ENCODE measurements around the gene CAPZA1.
A peak's percentile ranks its signal among the peaks of the same experiment; 100 is the strongest.
"Not testable (repeated sequence)": the region's sequence is repeated elsewhere in the genome, so short reads cannot be mapped to it uniquely, and the experiment has no call there.

Gene CAPZA1

DNA sequence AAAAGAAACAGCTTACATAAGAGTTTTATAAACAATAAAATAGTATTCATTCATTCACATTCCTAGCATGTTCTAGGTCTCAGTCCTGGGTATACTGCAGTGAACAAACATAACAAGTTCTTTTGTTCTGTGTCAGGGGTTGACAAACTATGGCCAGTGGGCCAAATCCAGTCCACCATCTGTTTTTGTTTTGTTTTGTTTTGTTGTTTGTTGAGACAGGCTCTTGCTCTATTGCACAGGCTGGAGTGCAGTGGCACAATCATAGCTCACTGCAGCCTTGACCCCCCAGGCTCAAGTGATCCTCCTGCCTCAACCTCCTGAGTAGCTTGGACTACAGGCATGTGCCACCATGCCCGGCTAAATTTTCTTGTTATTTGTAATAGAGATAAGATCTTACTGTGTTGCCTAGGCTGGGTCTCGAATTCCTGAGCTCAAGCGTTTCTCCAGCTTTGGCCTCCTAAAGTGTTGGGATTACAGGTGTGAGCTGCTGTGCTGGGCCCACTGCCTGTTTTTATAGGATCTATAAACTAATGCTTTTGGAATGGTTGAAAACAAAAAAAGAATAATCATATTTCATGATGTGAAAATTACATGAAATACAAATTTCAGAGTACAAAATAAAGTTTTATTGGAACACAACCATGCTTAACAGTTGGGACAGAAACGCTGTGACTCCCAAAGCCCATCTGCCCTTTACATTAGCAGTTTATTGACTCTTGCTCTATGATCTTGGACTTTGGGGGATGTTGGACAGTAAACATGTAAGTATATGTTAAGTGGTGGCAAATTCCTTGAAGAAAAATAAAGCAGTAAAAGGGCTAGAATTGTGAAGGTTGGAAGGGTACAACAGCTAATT, 17.9 kb downstream of the CAPZA1 start (continued):
- TF ChIP-seq ZNF302 (tag by site-specific recombination; IDR thresholded peaks at IDR 0.05; ENCODE audit: low read depth) (no peak), IKZF3 (tag by site-specific recombination; IDR thresholded peaks at IDR 0.05) (0 out of 2 replicates have a peak, but pooled peaks have one; percentile 5)
- TF ChIP-seq, protein P1, sequence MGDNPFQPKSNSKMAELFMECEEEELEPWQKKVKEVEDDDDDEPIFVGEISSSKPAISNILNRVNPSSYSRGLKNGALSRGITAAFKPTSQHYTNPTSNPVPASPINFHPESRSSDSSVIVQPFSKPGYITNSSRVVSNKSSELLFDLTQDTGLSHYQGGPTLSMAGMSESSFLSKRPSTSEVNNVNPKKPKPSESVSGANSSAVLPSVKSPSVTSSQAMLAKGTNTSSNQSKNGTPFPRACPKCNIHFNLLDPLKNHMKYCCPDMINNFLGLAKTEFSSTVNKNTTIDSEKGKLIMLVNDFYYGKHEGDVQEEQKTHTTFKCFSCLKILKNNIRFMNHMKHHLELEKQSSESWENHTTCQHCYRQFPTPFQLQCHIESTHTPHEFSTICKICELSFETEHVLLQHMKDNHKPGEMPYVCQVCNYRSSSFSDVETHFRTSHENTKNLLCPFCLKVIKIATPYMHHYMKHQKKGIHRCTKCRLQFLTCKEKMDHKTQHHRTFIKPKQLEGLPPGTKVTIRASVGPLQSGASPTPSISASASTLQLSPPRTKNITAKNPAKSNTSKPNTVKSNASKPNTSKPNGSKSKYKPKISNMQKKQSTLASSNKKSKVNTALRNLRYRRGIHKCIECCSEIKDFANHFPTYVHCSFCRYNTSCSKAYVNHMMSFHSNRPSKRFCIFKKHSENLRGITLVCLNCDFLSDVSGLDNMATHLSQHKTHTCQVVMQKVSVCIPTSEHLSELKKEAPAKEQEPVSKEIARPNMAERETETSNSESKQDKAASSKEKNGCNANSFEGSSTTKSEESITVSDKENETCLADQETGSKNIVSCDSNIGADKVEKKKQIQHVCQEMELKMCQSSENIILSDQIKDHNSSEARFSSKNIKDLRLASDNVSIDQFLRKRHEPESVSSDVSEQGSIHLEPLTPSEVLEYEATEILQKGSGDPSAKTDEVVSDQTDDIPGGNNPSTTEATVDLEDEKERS (tag by site-specific recombination; IDR thresholded peaks at IDR 0.05), result no peak
- TF ChIP-seq, protein P2, sequence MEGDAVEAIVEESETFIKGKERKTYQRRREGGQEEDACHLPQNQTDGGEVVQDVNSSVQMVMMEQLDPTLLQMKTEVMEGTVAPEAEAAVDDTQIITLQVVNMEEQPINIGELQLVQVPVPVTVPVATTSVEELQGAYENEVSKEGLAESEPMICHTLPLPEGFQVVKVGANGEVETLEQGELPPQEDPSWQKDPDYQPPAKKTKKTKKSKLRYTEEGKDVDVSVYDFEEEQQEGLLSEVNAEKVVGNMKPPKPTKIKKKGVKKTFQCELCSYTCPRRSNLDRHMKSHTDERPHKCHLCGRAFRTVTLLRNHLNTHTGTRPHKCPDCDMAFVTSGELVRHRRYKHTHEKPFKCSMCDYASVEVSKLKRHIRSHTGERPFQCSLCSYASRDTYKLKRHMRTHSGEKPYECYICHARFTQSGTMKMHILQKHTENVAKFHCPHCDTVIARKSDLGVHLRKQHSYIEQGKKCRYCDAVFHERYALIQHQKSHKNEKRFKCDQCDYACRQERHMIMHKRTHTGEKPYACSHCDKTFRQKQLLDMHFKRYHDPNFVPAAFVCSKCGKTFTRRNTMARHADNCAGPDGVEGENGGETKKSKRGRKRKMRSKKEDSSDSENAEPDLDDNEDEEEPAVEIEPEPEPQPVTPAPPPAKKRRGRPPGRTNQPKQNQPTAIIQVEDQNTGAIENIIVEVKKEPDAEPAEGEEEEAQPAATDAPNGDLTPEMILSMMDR (tag by site-specific recombination; IDR thresholded peaks at IDR 0.05), result no peak
- TF ChIP-seq, protein P3, sequence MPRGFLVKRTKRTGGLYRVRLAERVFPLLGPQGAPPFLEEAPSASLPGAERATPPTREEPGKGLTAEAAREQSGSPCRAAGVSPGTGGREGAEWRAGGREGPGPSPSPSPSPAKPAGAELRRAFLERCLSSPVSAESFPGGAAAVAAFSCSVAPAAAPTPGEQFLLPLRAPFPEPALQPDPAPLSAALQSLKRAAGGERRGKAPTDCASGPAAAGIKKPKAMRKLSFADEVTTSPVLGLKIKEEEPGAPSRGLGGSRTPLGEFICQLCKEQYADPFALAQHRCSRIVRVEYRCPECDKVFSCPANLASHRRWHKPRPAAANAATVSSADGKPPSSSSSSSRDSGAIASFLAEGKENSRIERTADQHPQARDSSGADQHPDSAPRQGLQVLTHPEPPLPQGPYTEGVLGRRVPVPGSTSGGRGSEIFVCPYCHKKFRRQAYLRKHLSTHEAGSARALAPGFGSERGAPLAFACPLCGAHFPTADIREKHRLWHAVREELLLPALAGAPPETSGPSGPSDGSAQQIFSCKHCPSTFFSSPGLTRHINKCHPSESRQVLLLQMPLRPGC (tag by site-specific recombination; IDR thresholded peaks at IDR 0.05), result peak; percentile 54; the same call in 1 of the 2 replicates

DNA sequence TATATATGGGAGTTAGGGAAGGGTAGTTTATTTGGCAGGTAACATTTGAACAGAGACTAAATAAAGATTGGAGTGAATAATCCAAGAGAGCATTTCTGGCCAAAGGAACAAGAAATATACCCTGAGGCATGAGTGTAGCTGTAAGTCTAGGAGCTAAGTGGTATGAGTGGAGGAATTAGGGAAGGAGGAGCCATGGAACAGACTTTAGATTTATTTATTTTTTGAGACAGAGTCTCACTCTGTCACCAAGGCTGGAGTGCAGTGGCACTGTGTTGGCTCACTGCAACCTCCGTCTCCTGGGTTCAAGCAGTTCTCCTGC, 18.4 kb downstream of the CAPZA1 start:
- peaks cover 32% of the 10 kb centered on the region for H3K4me1 ChIP-seq (ENCODE audit: control insufficient read depth, insufficient read depth, low read length)
- ChIA-PET POLR2A (interaction anchor here (0.6 to 2.5 kb wide), 5 partner anchors 19 to 97 kb away, joined by 3 to 12 read pairs (median 4); partner anchors contain the start of genes CAPZA1, MOV10 and ST7L), CTCF (interaction anchor here (0.5 to 1.4 kb wide), 4 partner anchors 9 to 1582 kb away, joined by 3 to 7 read pairs (median 4); no protein-coding TSS in a partner anchor)
- peaks cover 0 to 3% of the 10 kb centered on the region in 2 experiments; a peak in 1 of 3 replicates for H3K36me3 ChIP-seq (ENCODE audit: control insufficient read depth in 2 of 2, insufficient read depth in 1 of 2, low read length in 2 of 2)
- H3K9me3 ChIP-seq (ENCODE audit: control insufficient read depth, insufficient read depth, low read depth, low read length), result no peaks in the 10 kb centered on the region
- TF ChIP-seq, protein P4, sequence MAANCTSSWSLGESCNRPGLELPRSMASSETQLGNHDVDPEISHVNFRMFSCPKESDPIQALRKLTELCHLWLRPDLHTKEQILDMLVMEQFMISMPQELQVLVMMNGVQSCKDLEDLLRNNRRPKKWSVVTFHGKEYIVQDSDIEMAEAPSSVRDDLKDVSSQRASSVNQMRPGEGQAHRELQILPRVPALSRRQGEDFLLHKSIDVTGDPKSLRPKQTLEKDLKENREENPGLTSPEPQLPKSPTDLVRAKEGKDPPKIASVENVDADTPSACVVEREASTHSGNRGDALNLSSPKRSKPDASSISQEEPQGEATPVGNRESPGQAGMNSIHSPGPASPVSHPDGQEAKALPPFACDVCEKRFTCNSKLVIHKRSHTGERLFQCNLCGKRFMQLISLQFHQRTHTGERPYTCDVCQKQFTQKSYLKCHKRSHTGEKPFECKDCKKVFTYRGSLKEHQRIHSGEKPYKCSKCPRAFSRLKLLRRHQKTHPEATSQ (tag by site-specific recombination; IDR thresholded peaks at IDR 0.05), result no peak
- peak; percentile 13; the same call in 1 of the 2 replicates for TF ChIP-seq WT1 (tag by site-specific recombination; IDR thresholded peaks at IDR 0.05)
- peak overlapping the region; percentile 38; the same call in 1 of the 2 replicates for H3K27ac ChIP-seq (ENCODE audit: extremely low read depth, low read depth, low read length)
- H3K4me3 ChIP-seq (ENCODE audit: low read depth, low read length), result no peak overlapping the region

DNA sequence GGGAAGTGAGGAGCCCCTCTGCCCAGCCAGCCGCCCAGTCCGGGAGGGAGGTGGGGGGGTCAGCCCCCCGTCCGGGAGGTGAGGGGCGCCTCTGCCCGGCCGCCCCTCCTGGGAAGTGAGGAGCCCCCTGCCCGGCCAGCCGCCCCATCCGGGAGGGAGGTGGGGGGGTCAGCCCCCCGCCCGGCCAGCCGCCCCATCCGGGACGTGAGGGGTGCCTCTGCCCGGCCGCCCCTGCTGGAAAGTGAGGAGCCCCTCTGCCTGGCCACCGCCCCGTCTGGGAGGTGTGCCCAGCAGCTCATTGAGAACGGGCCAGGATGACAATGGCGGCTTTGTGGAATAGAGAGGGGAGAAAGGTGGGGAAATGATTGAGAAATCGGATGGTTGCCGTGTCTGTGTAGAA, 20.8 kb downstream of the CAPZA1 start:
- Histone ChIP-seq H3K36me3 (ENCODE audit: control insufficient read depth in 2 of 2, insufficient read depth in 1 of 2, low read length in 2 of 2) (peaks cover 3 to 10% of the 10 kb centered on the region in 2 experiments; a peak in 2 of 3 replicates), H3K4me1 (ENCODE audit: control insufficient read depth, insufficient read depth, low read length) (peaks cover 18% of the 10 kb centered on the region)
- CTCF ChIA-PET; H3K27ac ChIP-seq (ENCODE audit: extremely low read depth, low read depth, low read length); H3K9me3 ChIP-seq (ENCODE audit: control insufficient read depth, insufficient read depth, low read depth, low read length); H3K4me3 ChIP-seq (ENCODE audit: low read depth, low read length); POLR2A ChIA-PET: not testable (repeated sequence)

DNA sequence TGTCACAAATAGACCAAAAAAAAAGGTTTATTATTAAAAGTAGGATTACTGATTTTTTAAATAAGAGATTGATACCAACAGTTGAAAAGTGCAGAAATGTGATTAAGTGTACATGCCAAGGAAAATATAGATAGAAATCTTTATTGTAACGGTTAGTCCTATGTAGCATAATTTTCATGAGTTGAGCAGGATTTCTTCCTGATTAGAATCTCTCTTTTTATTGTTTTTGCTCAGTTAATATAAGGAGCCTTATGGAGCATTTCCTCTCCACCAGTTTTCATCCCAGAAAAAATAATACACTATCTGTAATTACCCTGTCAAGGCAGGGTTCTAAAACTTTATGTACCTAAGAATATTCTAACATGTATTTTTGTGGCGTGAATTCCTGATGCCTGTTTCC, 23.4 kb downstream of the CAPZA1 start:
- Histone ChIP-seq H3K4me1 (ENCODE audit: control insufficient read depth, insufficient read depth, low read length) (peaks cover 5% of the 10 kb centered on the region), H3K36me3 (ENCODE audit: control insufficient read depth in 2 of 2, insufficient read depth in 1 of 2, low read length in 2 of 2) (peaks cover 3 to 20% of the 10 kb centered on the region in 2 experiments; a peak in 2 of 3 replicates), H3K4me3 (ENCODE audit: low read depth, low read length) (no peak overlapping the region), H3K27ac (ENCODE audit: extremely low read depth, low read depth, low read length) (no peak overlapping the region), H3K9me3 (ENCODE audit: control insufficient read depth, insufficient read depth, low read depth, low read length) (no peaks in the 10 kb centered on the region)
- ChIA-PET CTCF (no interaction called here), POLR2A (no interaction called here)
- TF ChIP-seq ZNF366 (tag by site-specific recombination; conservative IDR thresholded peaks at IDR 0.05), result no peak
- no peak for TF ChIP-seq ZNF677 (tag by site-specific recombination; IDR thresholded peaks at IDR 0.05)
- no peak for TF ChIP-seq ZNF404 (tag by site-specific recombination; IDR thresholded peaks at IDR 0.05)
- no peak for TF ChIP-seq ZNF169 (tag by site-specific recombination; IDR thresholded peaks at IDR 0.05)
- TF ChIP-seq, protein P5, sequence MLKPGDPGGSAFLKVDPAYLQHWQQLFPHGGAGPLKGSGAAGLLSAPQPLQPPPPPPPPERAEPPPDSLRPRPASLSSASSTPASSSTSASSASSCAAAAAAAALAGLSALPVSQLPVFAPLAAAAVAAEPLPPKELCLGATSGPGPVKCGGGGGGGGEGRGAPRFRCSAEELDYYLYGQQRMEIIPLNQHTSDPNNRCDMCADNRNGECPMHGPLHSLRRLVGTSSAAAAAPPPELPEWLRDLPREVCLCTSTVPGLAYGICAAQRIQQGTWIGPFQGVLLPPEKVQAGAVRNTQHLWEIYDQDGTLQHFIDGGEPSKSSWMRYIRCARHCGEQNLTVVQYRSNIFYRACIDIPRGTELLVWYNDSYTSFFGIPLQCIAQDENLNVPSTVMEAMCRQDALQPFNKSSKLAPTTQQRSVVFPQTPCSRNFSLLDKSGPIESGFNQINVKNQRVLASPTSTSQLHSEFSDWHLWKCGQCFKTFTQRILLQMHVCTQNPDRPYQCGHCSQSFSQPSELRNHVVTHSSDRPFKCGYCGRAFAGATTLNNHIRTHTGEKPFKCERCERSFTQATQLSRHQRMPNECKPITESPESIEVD (tag by site-specific recombination; IDR thresholded peaks at IDR 0.05), result peak; percentile 46; the same call in 1 of the 2 replicates
- TF ChIP-seq, protein P6, sequence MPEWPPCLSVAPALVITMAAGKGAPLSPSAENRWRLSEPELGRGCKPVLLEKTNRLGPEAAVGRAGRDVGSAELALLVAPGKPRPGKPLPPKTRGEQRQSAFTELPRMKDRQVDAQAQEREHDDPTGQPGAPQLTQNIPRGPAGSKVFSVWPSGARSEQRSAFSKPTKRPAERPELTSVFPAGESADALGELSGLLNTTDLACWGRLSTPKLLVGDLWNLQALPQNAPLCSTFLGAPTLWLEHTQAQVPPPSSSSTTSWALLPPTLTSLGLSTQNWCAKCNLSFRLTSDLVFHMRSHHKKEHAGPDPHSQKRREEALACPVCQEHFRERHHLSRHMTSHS (tag by site-specific recombination; IDR thresholded peaks at IDR 0.05), result no peak
- TF ChIP-seq HOXD13 (CRISPR knock-in tag; IDR thresholded peaks at IDR 0.05; ENCODE audit: borderline replicate concordance), result no peak
- TF ChIP-seq ZXDB (tag by site-specific recombination; IDR thresholded peaks at IDR 0.05), result no peak
- no peak for TF ChIP-seq ZNF391 (tag by site-specific recombination; IDR thresholded peaks at IDR 0.05; ENCODE audit: borderline replicate concordance, low read depth)

All from HEK293 (cell line).